Tongue (tissue), 2 donors: ENCODE results near the gene CCDC50. TPM values are rescaled to one million over a fixed set of nuclear protein-coding genes. Genes with fewer than 3 reads are reported as not detected.
A peak's percentile ranks its signal among the peaks of the same experiment; 100 is the strongest.

ENCODE experiments used
- DNase-seq: peaks from one replicate; pipeline ENCODE4 v3.0.0-alpha.2; 2015
- total RNA-seq: library from RNA; depleted of rRNA; stranded (reverse); fragments of >200 nt; gene quantifications from one replicate; pipeline ENCODE4 v1.2.3, GENCODE V29; 2014

CCDC50 gene
- total RNA-seq, 1 donor from 2014 or later, result 55.2 TPM

GRCh38 chr3:191350396-191351090 lies 21.3 kb downstream of the CCDC50 start:
- DNase-seq, result no peak

- no peak for DNase-seq
These were observed 22.8 kb downstream of the CCDC50 start for GRCh38 chr3:191352014-191352413.

- peak; percentile 63 for DNase-seq
These were observed 24.0 kb downstream of the CCDC50 start for GRCh38 chr3:191353022-191353777.

GRCh38 chr3:191355406-191355805 lies 26.2 kb downstream of the CCDC50 start:
- DNase-seq, result no peak

GRCh38 chr3:191356631-191357439 lies 27.6 kb downstream of the CCDC50 start:
- peak; percentile 28 for DNase-seq

- DNase-seq, result no peak
These were observed 28.7 kb downstream of the CCDC50 start for GRCh38 chr3:191357909-191358308.

- DNase-seq, result no peak
These were observed 29.7 kb downstream of the CCDC50 start for GRCh38 chr3:191358929-191359328.

- DNase-seq, result no peak
These were observed 31.4 kb downstream of the CCDC50 start for GRCh38 chr3:191360620-191361019.

GRCh38 chr3:191361456-191361855 lies 32.3 kb downstream of the CCDC50 start:
- DNase-seq, result no peak

GRCh38 chr3:191362037-191362436 lies 32.8 kb downstream of the CCDC50 start:
- DNase-seq, result no peak

- no peak for DNase-seq
These were observed 33.4 kb downstream of the CCDC50 start for GRCh38 chr3:191362524-191363090.

- DNase-seq, result no peak
These were observed 34.0 kb downstream of the CCDC50 start for GRCh38 chr3:191363221-191363620.

GRCh38 chr3:191366675-191367074 lies 37.5 kb downstream of the CCDC50 start:
- no peak for DNase-seq

- DNase-seq, result no peak
These were observed 39.8 kb downstream of the CCDC50 start for GRCh38 chr3:191368755-191369615.

GRCh38 chr3:191369616-191370010 lies 40.4 kb downstream of the CCDC50 start:
- DNase-seq, result peak; percentile 28

GRCh38 chr3:191372122-191372521 lies 42.9 kb downstream of the CCDC50 start:
- DNase-seq, result no peak

GRCh38 chr3:191373327-191373726 lies 44.1 kb downstream of the CCDC50 start:
- no peak for DNase-seq

- DNase-seq, result peak; percentile 44
These were observed 47.4 kb downstream of the CCDC50 start for GRCh38 chr3:191376516-191377141.

GRCh38 chr3:191378142-191378812 lies 49.1 kb downstream of the CCDC50 start:
- DNase-seq, result no peak

GRCh38 chr3:191379446-191379845 lies 50.3 kb downstream of the CCDC50 start:
- no peak for DNase-seq
